Panc1 (cell line): ENCODE results near the gene SOS2. TPM values are rescaled to one million over a fixed set of nuclear protein-coding genes. Genes with fewer than 3 reads are reported as not detected.

Experiments
- ATAC-seq: fragments of 200-7000 bp; cut with Tn5 transposase; 2 replicates; pipeline ENCODE4 v1.9.1; 2020; ENCODE audit warnings: mild to moderate bottlenecking, moderate library complexity
- BruUV-seq: library from RNA; stranded (reverse); fragments of 400-500 nt; replicated peaks from 2 replicates; lab custom pipeline; 2021; lab: Mats Ljungman, UMichigan
- CTCF ChIA-PET: fragments of 300-600 bp; sonication (Branson Sonifier 250); formaldehyde crosslinking; loops from one replicate; lab custom pipeline; 2022; ENCODE audit warnings: antibody characterized with exemption; lab: Charles Lee
- POLR2A ChIA-PET: fragments of 300-600 bp; sonication (Branson Sonifier 250); formaldehyde crosslinking; loops from one replicate; lab custom pipeline; 2022; ENCODE audit warnings: antibody characterized with exemption; lab: Charles Lee
- DNase-seq: peaks from one replicate; pipeline ENCODE4 v3.0.0-alpha.2; 2010; ENCODE audit warnings: low read depth, low spot score
- H3K27ac ChIP-seq: 2 replicates; pipeline ENCODE4 v1.5.1; 2011; ENCODE audit warnings: mild to moderate bottlenecking, low read length, inconsistent platforms
- H3K27me3 ChIP-seq: fragments of 200-500 bp; sonication (Bioruptor generic); 2 replicates; pipeline ENCODE4 v1.6.0; 2014; ENCODE audit warnings: low read length, inconsistent platforms; ENCODE audit not compliant: control insufficient read depth, insufficient read depth
- H3K36me3 ChIP-seq: fragments of 200-500 bp; sonication (Bioruptor generic); 2 replicates; pipeline ENCODE4 v1.5.1; 2014; ENCODE audit warnings: inconsistent platforms, mild to moderate bottlenecking, low read length, moderate library complexity; ENCODE audit not compliant: control insufficient read depth, insufficient read depth
- H3K4me1 ChIP-seq: 2 replicates; pipeline ENCODE4 v1.5.1; 2011; ENCODE audit warnings: inconsistent platforms, mild to moderate bottlenecking, low read length, moderate library complexity; ENCODE audit not compliant: control insufficient read depth, insufficient read depth
- H3K4me3 ChIP-seq, 2 experiments: 2 replicates each; pipeline ENCODE4 v1.5.1; 2011 to 2012; ENCODE audit warnings: low read depth in 2 of 2, low read length in 2 of 2, mild to moderate bottlenecking in 2 of 2, inconsistent platforms in 1 of 2, moderate library complexity in 1 of 2
- H3K9me3 ChIP-seq: fragments of 200-500 bp; sonication (Bioruptor generic); 2 replicates; pipeline ENCODE4 v1.5.1; 2014; ENCODE audit warnings: low read depth, mild to moderate bottlenecking, inconsistent platforms, low read length, moderate library complexity; ENCODE audit not compliant: control insufficient read depth, insufficient read depth
- POLR2AphosphoS5 ChIP-seq: IDR thresholded peaks from 2 replicates; pipeline ENCODE4 v1.6.1; 2012; ENCODE audit warnings: mild to moderate bottlenecking, low read depth, low read length, moderate library complexity
- REST ChIP-seq, 2 experiments: IDR thresholded peaks; 2 replicates each; pipeline ENCODE4 v1.6.1; 2011 to 2012; ENCODE audit warnings: low read depth in 2 of 2, control low read depth in 1 of 2, low read length in 1 of 2, mild to moderate bottlenecking in 1 of 2, moderate library complexity in 1 of 2; ENCODE audit not compliant: insufficient read depth in 1 of 2
- SIN3A ChIP-seq: IDR thresholded peaks from 2 replicates; pipeline ENCODE4 v1.6.1; 2012; ENCODE audit warnings: low read depth, mild to moderate bottlenecking, low read length, moderate library complexity, borderline replicate concordance; ENCODE audit not compliant: insufficient read depth
- TCF7L2 ChIP-seq: IDR thresholded peaks from 2 replicates; pipeline ENCODE4 v1.6.1; 2011; ENCODE audit warnings: mild to moderate bottlenecking, low read depth, low read length, inconsistent platforms
- in situ Hi-C: cut with HindIII; loops from 2 replicates; pipeline ENCODE4 v1.10.0; 2016; ENCODE audit warnings: low sequenced_read_pairs, low pct_unique_long_range_greater_than_20kb
- intact Hi-C: fragments of 100-400 bp; cut with micrococcal nuclease; formaldehyde crosslinking; loops from one replicate; pipeline ENCODE4 v1.10.0; 2022; ENCODE audit not compliant: unreplicated experiment
- total RNA-seq: library from RNA; stranded (reverse); gene quantifications from one replicate; pipeline ENCODE4 v1.2.1, GENCODE V29; 2021; ENCODE audit not compliant: unreplicated experiment
- TF ChIP-seq, protein P1 (sequence below): fragments of 450-650 bp; IDR thresholded peaks from 2 replicates; pipeline ENCODE4 v1.5.1; 2017; ENCODE audit warnings: mild to moderate bottlenecking

SOS2 gene
- total RNA-seq, 1 experiment from 2014 or later = 21.2 TPM

- in situ Hi-C loops = no loop called here
- BruUV-seq = no TSS peak
- POLR2A ChIA-PET = no interaction called here
- no peak overlapping the region for H3K4me3 ChIP-seq
- H3K27me3 ChIP-seq = no peaks in the 10 kb centered on the region
- DNase-seq (no peak), ATAC-seq (no peak)
- no peak overlapping the region for H3K27ac ChIP-seq
- TF ChIP-seq SIN3A (no peak), POLR2AphosphoS5 (no peak), TCF7L2 (no peak), REST (IDR thresholded peaks at IDR 0.05; ENCODE audit: insufficient read depth in 1 of 2, low read depth in 2 of 2, low read length in 1 of 2) (no peak)
- TF ChIP-seq, protein P1, sequence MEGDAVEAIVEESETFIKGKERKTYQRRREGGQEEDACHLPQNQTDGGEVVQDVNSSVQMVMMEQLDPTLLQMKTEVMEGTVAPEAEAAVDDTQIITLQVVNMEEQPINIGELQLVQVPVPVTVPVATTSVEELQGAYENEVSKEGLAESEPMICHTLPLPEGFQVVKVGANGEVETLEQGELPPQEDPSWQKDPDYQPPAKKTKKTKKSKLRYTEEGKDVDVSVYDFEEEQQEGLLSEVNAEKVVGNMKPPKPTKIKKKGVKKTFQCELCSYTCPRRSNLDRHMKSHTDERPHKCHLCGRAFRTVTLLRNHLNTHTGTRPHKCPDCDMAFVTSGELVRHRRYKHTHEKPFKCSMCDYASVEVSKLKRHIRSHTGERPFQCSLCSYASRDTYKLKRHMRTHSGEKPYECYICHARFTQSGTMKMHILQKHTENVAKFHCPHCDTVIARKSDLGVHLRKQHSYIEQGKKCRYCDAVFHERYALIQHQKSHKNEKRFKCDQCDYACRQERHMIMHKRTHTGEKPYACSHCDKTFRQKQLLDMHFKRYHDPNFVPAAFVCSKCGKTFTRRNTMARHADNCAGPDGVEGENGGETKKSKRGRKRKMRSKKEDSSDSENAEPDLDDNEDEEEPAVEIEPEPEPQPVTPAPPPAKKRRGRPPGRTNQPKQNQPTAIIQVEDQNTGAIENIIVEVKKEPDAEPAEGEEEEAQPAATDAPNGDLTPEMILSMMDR = no peak
- no peaks in the 10 kb centered on the region; the same call in 1 of the 2 replicates for H3K36me3 ChIP-seq
- no peaks in the 10 kb centered on the region for H3K4me1 ChIP-seq
- CTCF ChIA-PET = no interaction called here
- intact Hi-C loops = no loop called here
- no peaks in the 10 kb centered on the region for H3K9me3 ChIP-seq
These were observed 108.3 kb downstream of the SOS2 start for GRCh38 chr14:50123062-50123461.

DNA sequence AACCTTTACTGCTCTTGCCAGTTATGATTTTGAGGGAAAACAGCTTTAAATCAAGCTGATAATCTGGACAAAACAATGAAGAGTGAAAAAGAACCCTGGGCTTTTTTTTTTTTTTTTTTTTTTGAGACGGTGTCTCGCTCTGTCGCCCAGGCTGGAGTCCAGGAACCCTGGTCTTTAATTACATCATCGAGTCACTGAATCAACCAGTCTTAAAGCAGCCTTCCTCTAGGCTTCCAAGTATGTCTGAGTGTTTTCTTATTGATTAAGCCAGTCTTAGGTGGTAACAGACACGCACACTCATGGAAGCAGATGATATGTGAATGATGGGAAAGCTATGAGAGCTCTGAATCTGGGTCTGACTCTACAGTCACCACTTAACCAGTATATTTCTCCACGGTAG, 109.1 kb downstream of the SOS2 start:
- DNase-seq = no peak
- Histone ChIP-seq H3K27me3 (no peaks in the 10 kb centered on the region), H3K4me3 (no peak overlapping the region), H3K4me1 (peaks cover 2% of the 10 kb centered on the region; the same call in 1 of the 2 replicates), H3K9me3 (no peaks in the 10 kb centered on the region), H3K36me3 (no peaks in the 10 kb centered on the region; the same call in 1 of the 2 replicates), H3K27ac (no peak overlapping the region)
- in situ Hi-C loops = no loop called here
- CTCF ChIA-PET = no interaction called here
- no TSS peak for BruUV-seq
- TF ChIP-seq TCF7L2 = no peak
- no peak for TF ChIP-seq POLR2AphosphoS5
- TF ChIP-seq, protein P1 = no peak
- TF ChIP-seq REST (IDR thresholded peaks at IDR 0.05; ENCODE audit: insufficient read depth in 1 of 2, low read depth in 2 of 2, low read length in 1 of 2) = no peak
- TF ChIP-seq SIN3A = no peak
- intact Hi-C loops = no loop called here
- POLR2A ChIA-PET = no interaction called here
- no peak for ATAC-seq
